ENCODE data around the gene PSMG4. TPM values are rescaled to one million over a fixed set of nuclear protein-coding genes. Genes with fewer than 3 reads are reported as not detected.

Gene PSMG4
- total RNA-seq, 1 experiment from 2014 or later: 35.0 TPM

- Histone ChIP-seq H3K4me3 (replicated peaks in 1 of 2; ENCODE audit: low read depth in 1 of 2, low read length in 2 of 2) (peak overlapping the region in 1 of 2 experiments; percentile 74; a peak in 2 of 4 replicates), H3K4me1 (ENCODE audit: control insufficient read depth in 1 of 2, insufficient read depth in 2 of 2, low read length in 2 of 2) (peaks cover 9 to 18% of the 10 kb centered on the region in 2 experiments; a peak in 3 of 4 replicates), H3K27ac (ENCODE audit: low read depth, low read length) (no peak overlapping the region), H3K9me2 (ENCODE audit: insufficient read depth) (no peaks in the 10 kb centered on the region), H4K20me1 (ENCODE audit: insufficient read depth) (no peaks in the 10 kb centered on the region), H3K9me3 (ENCODE audit: control insufficient read depth in 1 of 2, insufficient read depth in 1 of 2, low read depth in 1 of 2, low read length in 2 of 2) (no peaks in the 10 kb centered on the region), H3K36me3 (ENCODE audit: control insufficient read depth in 1 of 2, insufficient read depth in 2 of 2, low read length in 2 of 2) (peaks cover 13 to 26% of the 10 kb centered on the region in 2 experiments; a peak in 3 of 4 replicates), H3K27me3 (ENCODE audit: insufficient read depth, low read length) (no peaks in the 10 kb centered on the region), H3K4me2 (ENCODE audit: low read length) (peak overlapping the region; percentile 76), H3K9ac (ENCODE audit: low read length) (peak overlapping the region; percentile 92; the same call in 1 of the 2 replicates), H3K79me2 (ENCODE audit: insufficient read depth, low read length) (peaks cover 72% of the 10 kb centered on the region), H2AFZ (ENCODE audit: low read depth, low read length, poor library complexity, severe bottlenecking) (no peak overlapping the region)
- DNase-seq (ENCODE audit: low read depth, low spot score) (no peak), ATAC-seq (no peak)
- intact Hi-C loops (cut with micrococcal nuclease): no loop called here
- TF ChIP-seq POLR2AphosphoS5 (IDR thresholded peaks at IDR 0.05; ENCODE audit: low read depth, low read length) (no peak), SP1 (IDR thresholded peaks at IDR 0.05; ENCODE audit: low read depth) (no peak), REST (IDR thresholded peaks at IDR 0.05; ENCODE audit: low read depth) (no peak), RAD21 (IDR thresholded peaks at IDR 0.05; ENCODE audit: low read depth) (no peak), TCF7L2 (IDR thresholded peaks at IDR 0.05; ENCODE audit: borderline replicate concordance, extremely low read depth, insufficient read depth, insufficient read length) (no peak), CTCF (IDR thresholded peaks at IDR 0.05 in 2 of 3, conservative IDR thresholded peaks at IDR 0.05 in 1 of 3; ENCODE audit: borderline replicate concordance in 1 of 3, insufficient read depth in 1 of 3, low read depth in 2 of 3, low read length in 2 of 3) (no peak), ATF3 (IDR thresholded peaks at IDR 0.05) (no peak), CEBPB (IDR thresholded peaks at IDR 0.05; ENCODE audit: low read depth) (no peak), ELF1 (IDR thresholded peaks at IDR 0.05; ENCODE audit: borderline replicate concordance, low read depth) (no peak), ZNF274 (IDR thresholded peaks at IDR 0.05; ENCODE audit: low read depth, low read length) (no peak), SIN3A (IDR thresholded peaks at IDR 0.05; ENCODE audit: low read depth) (no peak), JUND (IDR thresholded peaks at IDR 0.05) (no peak), POLR2A (IDR thresholded peaks at IDR 0.05; ENCODE audit: borderline replicate concordance, extremely low read depth, insufficient read depth, insufficient read length) (no peak), ZBTB33 (IDR thresholded peaks at IDR 0.05; ENCODE audit: extremely low read depth, insufficient replicate concordance, low read length) (no peak), YY1 (IDR thresholded peaks at IDR 0.05; ENCODE audit: extremely low read depth, insufficient replicate concordance, low read depth, low read length) (no peak), FOSL1 (IDR thresholded peaks at IDR 0.05; ENCODE audit: low read depth) (no peak)
- ChIA-PET RAD21 (ENCODE audit: low non-redundant PET in 1 of 2, low total read pairs in 2 of 2, uncharacterized antibody in 2 of 2, unreplicated experiment in 2 of 2) (no interaction called here), CTCF (interaction anchor here (1.3 to 1.8 kb wide), 3 partner anchors 9 to 471 kb away, joined by 3 to 4 read pairs (median 3); no protein-coding TSS in a partner anchor), POLR2A (no interaction called here)
- no TSS peak for BruUV-seq (replicated peaks)
Measured at GRCh38 chr6:3260772-3261517, 2.2 kb downstream of the PSMG4 start.
